ENCODE results near the gene CELA3B.

GRCh38 chr1:21939650-21940374 is 37.0 kb upstream of the CELA3B start:
- TF ChIP-seq POLR2AphosphoS5 (IDR thresholded peaks at IDR 0.05; ENCODE audit: low read depth) (no peak), CTCF (IDR thresholded peaks at IDR 0.05; ENCODE audit: insufficient read depth, low read length) (no peak), REST (IDR thresholded peaks at IDR 0.05; ENCODE audit: insufficient replicate concordance, low read depth) (no peak)
